ENCODE data around the gene USF3. TPM values are rescaled to one million over a fixed set of nuclear protein-coding genes. Genes with fewer than 3 reads are reported as not detected.

USF3 gene
- total and polyA plus RNA-seq, 2 of the 8 experiments (the other 6 are each of a cell fraction or from before 2014, with no cell fraction given) = 9.6 to 18.5 TPM

GRCh38 chr3:113623811-113624210, 72.6 kb downstream of the USF3 start (continued):
- TF ChIP-seq KDM5A (IDR thresholded peaks at IDR 0.05; ENCODE audit: low read length) (no peak), NRF1 (IDR thresholded peaks at IDR 0.05; ENCODE audit: low read depth, low read length) (no peak), JUN (IDR thresholded peaks at IDR 0.05; ENCODE audit: low read depth, low read length) (no peak), RFX5 (IDR thresholded peaks at IDR 0.05; ENCODE audit: borderline replicate concordance, low read depth, low read length) (no peak), TAF7 (optimal IDR thresholded peaks at IDR 0.05; ENCODE audit: borderline replicate concordance, low read depth, low read length) (no peak), JUND (IDR thresholded peaks at IDR 0.05; ENCODE audit: low read length) (no peak)
- TF ChIP-seq, protein P1, sequence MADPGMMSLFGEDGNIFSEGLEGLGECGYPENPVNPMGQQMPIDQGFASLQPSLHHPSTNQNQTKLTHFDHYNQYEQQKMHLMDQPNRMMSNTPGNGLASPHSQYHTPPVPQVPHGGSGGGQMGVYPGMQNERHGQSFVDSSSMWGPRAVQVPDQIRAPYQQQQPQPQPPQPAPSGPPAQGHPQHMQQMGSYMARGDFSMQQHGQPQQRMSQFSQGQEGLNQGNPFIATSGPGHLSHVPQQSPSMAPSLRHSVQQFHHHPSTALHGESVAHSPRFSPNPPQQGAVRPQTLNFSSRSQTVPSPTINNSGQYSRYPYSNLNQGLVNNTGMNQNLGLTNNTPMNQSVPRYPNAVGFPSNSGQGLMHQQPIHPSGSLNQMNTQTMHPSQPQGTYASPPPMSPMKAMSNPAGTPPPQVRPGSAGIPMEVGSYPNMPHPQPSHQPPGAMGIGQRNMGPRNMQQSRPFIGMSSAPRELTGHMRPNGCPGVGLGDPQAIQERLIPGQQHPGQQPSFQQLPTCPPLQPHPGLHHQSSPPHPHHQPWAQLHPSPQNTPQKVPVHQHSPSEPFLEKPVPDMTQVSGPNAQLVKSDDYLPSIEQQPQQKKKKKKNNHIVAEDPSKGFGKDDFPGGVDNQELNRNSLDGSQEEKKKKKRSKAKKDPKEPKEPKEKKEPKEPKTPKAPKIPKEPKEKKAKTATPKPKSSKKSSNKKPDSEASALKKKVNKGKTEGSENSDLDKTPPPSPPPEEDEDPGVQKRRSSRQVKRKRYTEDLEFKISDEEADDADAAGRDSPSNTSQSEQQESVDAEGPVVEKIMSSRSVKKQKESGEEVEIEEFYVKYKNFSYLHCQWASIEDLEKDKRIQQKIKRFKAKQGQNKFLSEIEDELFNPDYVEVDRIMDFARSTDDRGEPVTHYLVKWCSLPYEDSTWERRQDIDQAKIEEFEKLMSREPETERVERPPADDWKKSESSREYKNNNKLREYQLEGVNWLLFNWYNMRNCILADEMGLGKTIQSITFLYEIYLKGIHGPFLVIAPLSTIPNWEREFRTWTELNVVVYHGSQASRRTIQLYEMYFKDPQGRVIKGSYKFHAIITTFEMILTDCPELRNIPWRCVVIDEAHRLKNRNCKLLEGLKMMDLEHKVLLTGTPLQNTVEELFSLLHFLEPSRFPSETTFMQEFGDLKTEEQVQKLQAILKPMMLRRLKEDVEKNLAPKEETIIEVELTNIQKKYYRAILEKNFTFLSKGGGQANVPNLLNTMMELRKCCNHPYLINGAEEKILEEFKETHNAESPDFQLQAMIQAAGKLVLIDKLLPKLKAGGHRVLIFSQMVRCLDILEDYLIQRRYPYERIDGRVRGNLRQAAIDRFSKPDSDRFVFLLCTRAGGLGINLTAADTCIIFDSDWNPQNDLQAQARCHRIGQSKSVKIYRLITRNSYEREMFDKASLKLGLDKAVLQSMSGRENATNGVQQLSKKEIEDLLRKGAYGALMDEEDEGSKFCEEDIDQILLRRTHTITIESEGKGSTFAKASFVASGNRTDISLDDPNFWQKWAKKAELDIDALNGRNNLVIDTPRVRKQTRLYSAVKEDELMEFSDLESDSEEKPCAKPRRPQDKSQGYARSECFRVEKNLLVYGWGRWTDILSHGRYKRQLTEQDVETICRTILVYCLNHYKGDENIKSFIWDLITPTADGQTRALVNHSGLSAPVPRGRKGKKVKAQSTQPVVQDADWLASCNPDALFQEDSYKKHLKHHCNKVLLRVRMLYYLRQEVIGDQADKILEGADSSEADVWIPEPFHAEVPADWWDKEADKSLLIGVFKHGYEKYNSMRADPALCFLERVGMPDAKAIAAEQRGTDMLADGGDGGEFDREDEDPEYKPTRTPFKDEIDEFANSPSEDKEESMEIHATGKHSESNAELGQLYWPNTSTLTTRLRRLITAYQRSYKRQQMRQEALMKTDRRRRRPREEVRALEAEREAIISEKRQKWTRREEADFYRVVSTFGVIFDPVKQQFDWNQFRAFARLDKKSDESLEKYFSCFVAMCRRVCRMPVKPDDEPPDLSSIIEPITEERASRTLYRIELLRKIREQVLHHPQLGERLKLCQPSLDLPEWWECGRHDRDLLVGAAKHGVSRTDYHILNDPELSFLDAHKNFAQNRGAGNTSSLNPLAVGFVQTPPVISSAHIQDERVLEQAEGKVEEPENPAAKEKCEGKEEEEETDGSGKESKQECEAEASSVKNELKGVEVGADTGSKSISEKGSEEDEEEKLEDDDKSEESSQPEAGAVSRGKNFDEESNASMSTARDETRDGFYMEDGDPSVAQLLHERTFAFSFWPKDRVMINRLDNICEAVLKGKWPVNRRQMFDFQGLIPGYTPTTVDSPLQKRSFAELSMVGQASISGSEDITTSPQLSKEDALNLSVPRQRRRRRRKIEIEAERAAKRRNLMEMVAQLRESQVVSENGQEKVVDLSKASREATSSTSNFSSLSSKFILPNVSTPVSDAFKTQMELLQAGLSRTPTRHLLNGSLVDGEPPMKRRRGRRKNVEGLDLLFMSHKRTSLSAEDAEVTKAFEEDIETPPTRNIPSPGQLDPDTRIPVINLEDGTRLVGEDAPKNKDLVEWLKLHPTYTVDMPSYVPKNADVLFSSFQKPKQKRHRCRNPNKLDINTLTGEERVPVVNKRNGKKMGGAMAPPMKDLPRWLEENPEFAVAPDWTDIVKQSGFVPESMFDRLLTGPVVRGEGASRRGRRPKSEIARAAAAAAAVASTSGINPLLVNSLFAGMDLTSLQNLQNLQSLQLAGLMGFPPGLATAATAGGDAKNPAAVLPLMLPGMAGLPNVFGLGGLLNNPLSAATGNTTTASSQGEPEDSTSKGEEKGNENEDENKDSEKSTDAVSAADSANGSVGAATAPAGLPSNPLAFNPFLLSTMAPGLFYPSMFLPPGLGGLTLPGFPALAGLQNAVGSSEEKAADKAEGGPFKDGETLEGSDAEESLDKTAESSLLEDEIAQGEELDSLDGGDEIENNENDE (IDR thresholded peaks at IDR 0.05; ENCODE audit: insufficient replicate concordance, low read length) = no peak
- TF ChIP-seq, protein P2, sequence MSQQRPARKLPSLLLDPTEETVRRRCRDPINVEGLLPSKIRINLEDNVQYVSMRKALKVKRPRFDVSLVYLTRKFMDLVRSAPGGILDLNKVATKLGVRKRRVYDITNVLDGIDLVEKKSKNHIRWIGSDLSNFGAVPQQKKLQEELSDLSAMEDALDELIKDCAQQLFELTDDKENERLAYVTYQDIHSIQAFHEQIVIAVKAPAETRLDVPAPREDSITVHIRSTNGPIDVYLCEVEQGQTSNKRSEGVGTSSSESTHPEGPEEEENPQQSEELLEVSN (IDR thresholded peaks at IDR 0.05) = no peak

Data from H1 (cell line).